ENCODE measurements around the gene ARRDC1.

The ARRDC1 gene

GRCh38 chr9:137613259-137613658, 7.8 kb downstream of the ARRDC1 start:
- H3K9me3 ChIP-seq (ENCODE audit: control insufficient read depth, insufficient read depth, low read length): no peaks in the 10 kb centered on the region
- H3K4me1 ChIP-seq (ENCODE audit: control insufficient read depth, low read length): peaks cover 22% of the 10 kb centered on the region
- H3K79me2 ChIP-seq (ENCODE audit: control insufficient read depth, low read length): peaks cover 42% of the 10 kb centered on the region
- no peaks in the 10 kb centered on the region; the same call in none of the 2 replicates for H4K20me1 ChIP-seq (ENCODE audit: control insufficient read depth, insufficient read depth, low read depth, low read length)
- TF ChIP-seq EZH2phosphoT487 (IDR thresholded peaks at IDR 0.05; ENCODE audit: borderline replicate concordance, low read length): no peak
- TF ChIP-seq CTCF (IDR thresholded peaks at IDR 0.05; ENCODE audit: low read depth, low read length, poor library complexity, severe bottlenecking): no peak
- no peak overlapping the region for H3K27ac ChIP-seq (ENCODE audit: low read depth, low read length)
- no peak overlapping the region for H3K4me2 ChIP-seq (ENCODE audit: low read length)
- peaks cover 47% of the 10 kb centered on the region for H3K36me3 ChIP-seq (ENCODE audit: control insufficient read depth, low read length)
- H3F3A ChIP-seq (ENCODE audit: control insufficient read depth, insufficient read depth): 0 out of 2 replicates have a peak, but pooled peaks cover 2% of the 10 kb centered on the region
- no peak overlapping the region for H3K4me3 ChIP-seq (ENCODE audit: low read length)
- H3K27me3 ChIP-seq (ENCODE audit: control insufficient read depth, low read length): no peaks in the 10 kb centered on the region
- no peaks in the 10 kb centered on the region for H3K9me2 ChIP-seq (replicated peaks; ENCODE audit: control insufficient read depth, low read length)

GRCh38 chr9:137613738-137614523, 8.4 kb downstream of the ARRDC1 start:
- Histone ChIP-seq H3K9me2 (replicated peaks; ENCODE audit: control insufficient read depth, low read length) (no peaks in the 10 kb centered on the region), H4K20me1 (ENCODE audit: control insufficient read depth, insufficient read depth, low read depth, low read length) (no peaks in the 10 kb centered on the region; the same call in none of the 2 replicates), H3K27me3 (ENCODE audit: control insufficient read depth, low read length) (no peaks in the 10 kb centered on the region), H3K79me2 (ENCODE audit: control insufficient read depth, low read length) (peaks cover 41% of the 10 kb centered on the region), H3K9me3 (ENCODE audit: control insufficient read depth, insufficient read depth, low read length) (no peaks in the 10 kb centered on the region), H3K4me1 (ENCODE audit: control insufficient read depth, low read length) (peaks cover 22% of the 10 kb centered on the region), H3K4me3 (ENCODE audit: low read length) (no peak overlapping the region), H3F3A (ENCODE audit: control insufficient read depth, insufficient read depth) (0 out of 2 replicates have a peak, but pooled peaks cover 2% of the 10 kb centered on the region), H3K4me2 (ENCODE audit: low read length) (no peak overlapping the region), H3K36me3 (ENCODE audit: control insufficient read depth, low read length) (peaks cover 50% of the 10 kb centered on the region), H3K27ac (ENCODE audit: low read depth, low read length) (no peak overlapping the region)
- TF ChIP-seq EZH2phosphoT487 (IDR thresholded peaks at IDR 0.05; ENCODE audit: borderline replicate concordance, low read length) (no peak), CTCF (IDR thresholded peaks at IDR 0.05; ENCODE audit: low read depth, low read length, poor library complexity, severe bottlenecking) (no peak)

- H4K20me1 ChIP-seq (ENCODE audit: control insufficient read depth, insufficient read depth, low read depth, low read length): no peaks in the 10 kb centered on the region; the same call in none of the 2 replicates
- H3K36me3 ChIP-seq (ENCODE audit: control insufficient read depth, low read length): peaks cover 56% of the 10 kb centered on the region
- H3K4me1 ChIP-seq (ENCODE audit: control insufficient read depth, low read length): peaks cover 23% of the 10 kb centered on the region
These were observed 9.3 kb downstream of the ARRDC1 start for GRCh38 chr9:137614631-137615386.

More at GRCh38 chr9:137614631-137615386, 9.3 kb downstream of the ARRDC1 start:
- TF ChIP-seq CTCF (IDR thresholded peaks at IDR 0.05; ENCODE audit: low read depth, low read length, poor library complexity, severe bottlenecking) (no peak), EZH2phosphoT487 (IDR thresholded peaks at IDR 0.05; ENCODE audit: borderline replicate concordance, low read length) (no peak)
- no peak overlapping the region for H3K4me3 ChIP-seq (ENCODE audit: low read length)
- no peaks in the 10 kb centered on the region for H3K27me3 ChIP-seq (ENCODE audit: control insufficient read depth, low read length)
- no peaks in the 10 kb centered on the region for H3K9me2 ChIP-seq (replicated peaks; ENCODE audit: control insufficient read depth, low read length)
- H3F3A ChIP-seq (ENCODE audit: control insufficient read depth, insufficient read depth): 0 out of 2 replicates have a peak, but pooled peaks cover 2% of the 10 kb centered on the region
- H3K9me3 ChIP-seq (ENCODE audit: control insufficient read depth, insufficient read depth, low read length): no peaks in the 10 kb centered on the region
- H3K27ac ChIP-seq (ENCODE audit: low read depth, low read length): no peak overlapping the region
- no peak overlapping the region for H3K4me2 ChIP-seq (ENCODE audit: low read length)
- peaks cover 48% of the 10 kb centered on the region for H3K79me2 ChIP-seq (ENCODE audit: control insufficient read depth, low read length)

Measured in DOHH2 (cell line).